ENCODE data around the gene HIVEP3. TPM values are rescaled to one million over a fixed set of nuclear protein-coding genes. Genes with fewer than 3 reads are reported as not detected.

HIVEP3 gene
- total RNA-seq, 1 donor = 1.8 TPM

DNA sequence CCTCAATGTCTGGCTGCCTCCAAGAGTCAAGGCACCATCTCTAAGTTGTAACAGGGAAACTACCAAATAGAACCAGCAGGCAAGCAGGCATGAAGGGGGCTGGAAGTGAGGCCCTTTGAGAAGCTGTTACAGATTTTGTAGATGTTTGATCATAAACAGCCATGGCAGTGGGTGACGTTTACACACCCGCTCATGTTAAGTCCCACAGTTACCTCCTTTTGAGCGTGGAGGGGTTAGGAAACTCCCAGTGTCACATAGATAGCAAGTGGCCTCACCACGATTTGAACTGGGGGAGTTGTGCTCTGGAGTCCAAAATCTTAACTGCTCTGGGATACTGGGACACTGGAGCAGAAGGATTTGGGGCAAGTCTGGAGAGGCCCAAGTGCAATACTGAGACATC, 192.4 kb downstream of the HIVEP3 start:
- TF ChIP-seq, protein P1, sequence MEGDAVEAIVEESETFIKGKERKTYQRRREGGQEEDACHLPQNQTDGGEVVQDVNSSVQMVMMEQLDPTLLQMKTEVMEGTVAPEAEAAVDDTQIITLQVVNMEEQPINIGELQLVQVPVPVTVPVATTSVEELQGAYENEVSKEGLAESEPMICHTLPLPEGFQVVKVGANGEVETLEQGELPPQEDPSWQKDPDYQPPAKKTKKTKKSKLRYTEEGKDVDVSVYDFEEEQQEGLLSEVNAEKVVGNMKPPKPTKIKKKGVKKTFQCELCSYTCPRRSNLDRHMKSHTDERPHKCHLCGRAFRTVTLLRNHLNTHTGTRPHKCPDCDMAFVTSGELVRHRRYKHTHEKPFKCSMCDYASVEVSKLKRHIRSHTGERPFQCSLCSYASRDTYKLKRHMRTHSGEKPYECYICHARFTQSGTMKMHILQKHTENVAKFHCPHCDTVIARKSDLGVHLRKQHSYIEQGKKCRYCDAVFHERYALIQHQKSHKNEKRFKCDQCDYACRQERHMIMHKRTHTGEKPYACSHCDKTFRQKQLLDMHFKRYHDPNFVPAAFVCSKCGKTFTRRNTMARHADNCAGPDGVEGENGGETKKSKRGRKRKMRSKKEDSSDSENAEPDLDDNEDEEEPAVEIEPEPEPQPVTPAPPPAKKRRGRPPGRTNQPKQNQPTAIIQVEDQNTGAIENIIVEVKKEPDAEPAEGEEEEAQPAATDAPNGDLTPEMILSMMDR (IDR thresholded peaks at IDR 0.05; ENCODE audit: extremely low read depth, low read depth, low read length) = no peak
- H3K79me2 ChIP-seq (ENCODE audit: insufficient read depth, low read length) = no peaks in the 10 kb centered on the region
- no peak overlapping the region for H2AFZ ChIP-seq (ENCODE audit: low read length)
- DNase-seq (ENCODE audit: insufficient read length, low spot score, missing footprints) = no peak
- no peaks in the 10 kb centered on the region for H4K20me1 ChIP-seq (ENCODE audit: insufficient read depth, low read length)
- H3K4me2 ChIP-seq (ENCODE audit: insufficient read depth, low read length) = no peak overlapping the region
- H3K36me3 ChIP-seq (ENCODE audit: insufficient read depth, low read length) = no peaks in the 10 kb centered on the region
- no peak overlapping the region for H3K27ac ChIP-seq (ENCODE audit: low read depth, low read length)
- H3K4me1 ChIP-seq (ENCODE audit: insufficient read depth, low read length) = peaks cover 4% of the 10 kb centered on the region
- H3K9me3 ChIP-seq (ENCODE audit: low read depth, low read length) = no peaks in the 10 kb centered on the region
- H3K4me3 ChIP-seq (ENCODE audit: insufficient read depth, low read length) = no peak overlapping the region
- no peaks in the 10 kb centered on the region for H3K27me3 ChIP-seq (ENCODE audit: insufficient read depth, low read length)

DNA sequence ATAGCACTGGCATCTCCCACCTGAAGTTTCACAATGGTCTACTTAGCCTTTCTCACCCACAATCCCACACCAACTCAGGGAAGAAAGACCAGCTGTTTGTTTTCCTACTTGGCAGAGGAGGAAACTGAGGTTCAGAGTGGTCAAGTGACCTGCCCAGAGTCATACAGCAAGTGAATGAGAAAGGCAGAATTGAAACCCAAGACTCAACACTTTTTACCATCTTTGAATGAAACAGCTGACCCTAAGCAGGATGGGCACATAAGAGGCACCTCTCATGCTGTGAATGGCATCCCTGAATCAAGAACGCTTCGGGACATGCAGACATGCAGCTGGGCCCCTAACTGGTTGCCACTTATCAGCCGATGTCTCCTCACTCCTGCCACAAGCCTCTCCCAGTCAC, 193.8 kb downstream of the HIVEP3 start:
- no peaks in the 10 kb centered on the region for H4K20me1 ChIP-seq (ENCODE audit: insufficient read depth, low read length)
- no peaks in the 10 kb centered on the region for H3K36me3 ChIP-seq (ENCODE audit: insufficient read depth, low read length)
- no peak overlapping the region for H3K4me2 ChIP-seq (ENCODE audit: insufficient read depth, low read length)
- H2AFZ ChIP-seq (ENCODE audit: low read length) = no peak overlapping the region
- TF ChIP-seq, protein P1 (IDR thresholded peaks at IDR 0.05; ENCODE audit: extremely low read depth, low read depth, low read length) = no peak
- no peaks in the 10 kb centered on the region for H3K79me2 ChIP-seq (ENCODE audit: insufficient read depth, low read length)
- peaks cover 4% of the 10 kb centered on the region for H3K4me1 ChIP-seq (ENCODE audit: insufficient read depth, low read length)
- H3K27ac ChIP-seq (ENCODE audit: low read depth, low read length) = no peak overlapping the region
- DNase-seq (ENCODE audit: insufficient read length, low spot score, missing footprints) = no peak
- H3K27me3 ChIP-seq (ENCODE audit: insufficient read depth, low read length) = no peaks in the 10 kb centered on the region
- H3K4me3 ChIP-seq (ENCODE audit: insufficient read depth, low read length) = no peak overlapping the region
- H3K9me3 ChIP-seq (ENCODE audit: low read depth, low read length) = no peaks in the 10 kb centered on the region

DNA sequence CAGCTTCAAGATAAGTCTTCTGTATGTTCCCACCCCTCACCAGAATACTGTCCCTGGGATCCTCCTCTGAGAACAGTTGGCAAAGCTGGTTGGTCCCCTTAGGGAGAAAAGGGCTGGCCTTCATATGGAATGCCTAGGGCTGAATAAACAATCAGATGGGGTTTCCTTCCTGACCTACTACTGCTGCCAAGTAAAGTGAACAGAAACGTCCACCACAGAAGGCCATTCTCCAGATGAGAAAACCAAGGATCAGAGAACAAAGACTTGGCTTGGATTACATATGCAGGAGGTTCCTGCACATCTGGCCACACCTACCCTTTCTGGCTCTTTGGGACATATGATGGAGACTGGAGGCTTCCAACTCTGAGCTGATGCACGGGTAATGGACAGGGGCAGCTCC, 194.5 kb downstream of the HIVEP3 start:
- Histone ChIP-seq H3K27me3 (ENCODE audit: insufficient read depth, low read length) (no peaks in the 10 kb centered on the region), H3K4me2 (ENCODE audit: insufficient read depth, low read length) (no peak overlapping the region)
- no peak for DNase-seq (ENCODE audit: insufficient read length, low spot score, missing footprints)

DNA sequence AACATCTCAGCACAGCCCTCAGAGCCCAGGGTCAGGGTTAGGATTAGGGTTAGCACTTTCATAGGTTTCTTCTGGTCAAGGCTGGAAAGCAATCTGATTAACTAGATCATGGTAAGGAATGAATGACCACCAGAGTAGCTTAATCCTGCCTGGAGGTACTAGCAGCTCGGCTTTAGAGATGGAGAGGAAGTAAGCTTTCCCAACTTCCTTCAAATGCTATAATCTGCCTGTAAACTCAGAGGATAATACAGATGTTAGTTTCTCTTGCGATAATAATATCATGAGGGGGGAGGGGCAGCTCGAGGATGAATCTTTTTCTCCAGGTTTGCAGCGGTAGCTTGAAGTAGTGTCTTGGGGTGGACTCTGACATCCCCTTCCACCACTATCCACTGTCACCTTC, 194.9 kb downstream of the HIVEP3 start:
- Histone ChIP-seq H3K79me2 (ENCODE audit: insufficient read depth, low read length) (no peaks in the 10 kb centered on the region), H4K20me1 (ENCODE audit: insufficient read depth, low read length) (no peaks in the 10 kb centered on the region), H3K9me3 (ENCODE audit: low read depth, low read length) (no peaks in the 10 kb centered on the region), H2AFZ (ENCODE audit: low read length) (no peak overlapping the region), H3K27me3 (ENCODE audit: insufficient read depth, low read length) (no peaks in the 10 kb centered on the region), H3K27ac (ENCODE audit: low read depth, low read length) (no peak overlapping the region), H3K4me2 (ENCODE audit: insufficient read depth, low read length) (no peak overlapping the region), H3K4me3 (ENCODE audit: insufficient read depth, low read length) (no peak overlapping the region), H3K4me1 (ENCODE audit: insufficient read depth, low read length) (peaks cover 8% of the 10 kb centered on the region), H3K36me3 (ENCODE audit: insufficient read depth, low read length) (no peaks in the 10 kb centered on the region)
- no peak for DNase-seq (ENCODE audit: insufficient read length, low spot score, missing footprints)
- TF ChIP-seq, protein P1 (IDR thresholded peaks at IDR 0.05; ENCODE audit: extremely low read depth, low read depth, low read length) = no peak

More for the DNA sequence above, 194.5 kb downstream of the HIVEP3 start:
- Histone ChIP-seq H3K27ac (ENCODE audit: low read depth, low read length) (no peak overlapping the region), H3K4me1 (ENCODE audit: insufficient read depth, low read length) (peaks cover 8% of the 10 kb centered on the region), H3K36me3 (ENCODE audit: insufficient read depth, low read length) (no peaks in the 10 kb centered on the region), H4K20me1 (ENCODE audit: insufficient read depth, low read length) (no peaks in the 10 kb centered on the region), H3K4me3 (ENCODE audit: insufficient read depth, low read length) (no peak overlapping the region), H2AFZ (ENCODE audit: low read length) (no peak overlapping the region), H3K79me2 (ENCODE audit: insufficient read depth, low read length) (no peaks in the 10 kb centered on the region), H3K9me3 (ENCODE audit: low read depth, low read length) (no peaks in the 10 kb centered on the region)
- TF ChIP-seq, protein P1 (IDR thresholded peaks at IDR 0.05; ENCODE audit: extremely low read depth, low read depth, low read length) = no peak

All from osteoblast (primary cell).